HCT116 (cell line): Measurements from ENCODE around the gene PCLO. TPM values are rescaled to one million over a fixed set of nuclear protein-coding genes. Genes with fewer than 3 reads are reported as not detected.

ENCODE experiments used
- ATAC-seq: fragments of 200-7000 bp; cut with Tn5 transposase; 2 replicates; pipeline ENCODE4 v1.9.1; 2020; ENCODE audit warnings: mild to moderate bottlenecking, moderate library complexity
- BruUV-seq: library from RNA; stranded (reverse); fragments of 400-500 nt; replicated peaks from 2 replicates; lab custom pipeline; 2021; lab: Mats Ljungman, UMichigan
- CTCF ChIA-PET: fragments of 300-600 bp; sonication (Branson Sonifier 250); formaldehyde crosslinking; loops from one replicate; lab custom pipeline; 2021; ENCODE audit warnings: antibody characterized with exemption; lab: Charles Lee
- POLR2A ChIA-PET: fragments of 300-600, 350-600 bp; sonication (Branson Sonifier 250); formaldehyde crosslinking; loops from one replicate; lab custom pipeline; 2021; ENCODE audit warnings: antibody characterized with exemption; lab: Charles Lee
- RAD21 ChIA-PET, 2 experiments: fragments of 300-600 bp; sonication (Branson Sonifier 250); formaldehyde crosslinking; loops; one replicate each; lab custom pipeline; 2023; ENCODE audit warnings: low total read pairs in 2 of 2; ENCODE audit not compliant: uncharacterized antibody in 2 of 2, unreplicated experiment in 2 of 2, low non-redundant PET in 1 of 2; lab: Charles Lee
- DNase-seq: peaks from one replicate; pipeline ENCODE4 v3.0.0-alpha.2; 2010; ENCODE audit warnings: low read depth, low spot score
- H2AFZ ChIP-seq: fragments of 200-600 bp; shearing (Covaris generic), sonication (generic); 2 replicates; pipeline ENCODE4 v1.6.1; 2017; ENCODE audit warnings: low read depth, mixed run types, mixed read lengths, antibody characterized with exemption, low read length; ENCODE audit not compliant: poor library complexity, severe bottlenecking
- H3K27ac ChIP-seq: 2 replicates; pipeline ENCODE4 v1.5.1; 2012; ENCODE audit warnings: low read depth, low read length
- H3K27me3 ChIP-seq: fragments of 200-600 bp; sonication (generic); 2 replicates; pipeline ENCODE4 v1.6.1; 2016; ENCODE audit warnings: mixed run types, low read length, mixed read lengths; ENCODE audit not compliant: insufficient read depth
- H3K36me3 ChIP-seq, 2 experiments: fragments of 200-500 bp in 1 of 2; fragments of 200-600 bp in 1 of 2; sonication (Bioruptor generic) in 1 of 2; sonication (generic) in 1 of 2; 2 replicates each; pipeline versions ENCODE4 v1.5.1 to v1.6.1; 2014 to 2016; ENCODE audit warnings: low read length in 2 of 2, inconsistent platforms in 1 of 2, mixed read lengths in 1 of 2, mixed run types in 1 of 2; ENCODE audit not compliant: insufficient read depth in 2 of 2, control insufficient read depth in 1 of 2
- H3K4me1 ChIP-seq, 2 experiments: fragments of 200-600 bp in 1 of 2; sonication (generic) in 1 of 2; 2 replicates each; pipeline versions ENCODE4 v1.5.1 to v1.6.1; 2012 to 2017; ENCODE audit warnings: low read length in 2 of 2, inconsistent platforms in 1 of 2, mild to moderate bottlenecking in 1 of 2, mixed read lengths in 1 of 2, mixed run types in 1 of 2, moderate library complexity in 1 of 2; ENCODE audit not compliant: insufficient read depth in 2 of 2, control insufficient read depth in 1 of 2
- H3K4me2 ChIP-seq: fragments of 200-600 bp; sonication (generic); 2 replicates; pipeline ENCODE4 v1.6.1; 2017; ENCODE audit warnings: mixed run types, low read length, mixed read lengths
- H3K4me3 ChIP-seq, 2 experiments: fragments of 200-600 bp in 1 of 2; sonication (generic) in 1 of 2; replicated peaks in 1 of 2; 2 replicates each; pipeline ENCODE4 v1.5.1; 2011 to 2016; ENCODE audit warnings: low read length in 2 of 2, control low read depth in 1 of 2, low read depth in 1 of 2, mild to moderate bottlenecking in 1 of 2, mixed read lengths in 1 of 2, mixed run types in 1 of 2
- H3K79me2 ChIP-seq: fragments of 200-600 bp; sonication (generic); 2 replicates; pipeline ENCODE4 v1.6.1; 2017; ENCODE audit warnings: mild to moderate bottlenecking, mixed run types, low read length, moderate library complexity, mixed read lengths; ENCODE audit not compliant: insufficient read depth
- H3K9ac ChIP-seq: fragments of 200-600 bp; sonication (generic); 2 replicates; pipeline ENCODE4 v1.6.1; 2016; ENCODE audit warnings: low read length, mixed read lengths
- H3K9me2 ChIP-seq: fragments of 200-600 bp; sonication (generic), shearing (Covaris generic); 2 replicates; pipeline ENCODE4 v1.6.1; 2017; ENCODE audit warnings: mixed run types, mild to moderate bottlenecking, moderate library complexity; ENCODE audit not compliant: insufficient read depth
- H3K9me3 ChIP-seq, 2 experiments: fragments of 200-500 bp in 1 of 2; fragments of 200-600 bp in 1 of 2; sonication (Bioruptor generic) in 1 of 2; sonication (generic) in 1 of 2; 2 replicates each; pipeline ENCODE4 v1.6.1; 2014 to 2017; ENCODE audit warnings: low read length in 2 of 2, mixed read lengths in 2 of 2, inconsistent platforms in 1 of 2, low read depth in 1 of 2, mild to moderate bottlenecking in 1 of 2, mixed run types in 1 of 2, moderate library complexity in 1 of 2; ENCODE audit not compliant: control insufficient read depth in 1 of 2, insufficient read depth in 1 of 2
- H4K20me1 ChIP-seq: fragments of 200-600 bp; sonication (generic), shearing (Covaris generic); 2 replicates; pipeline ENCODE4 v1.6.1; 2017; ENCODE audit warnings: mixed run types, mild to moderate bottlenecking, moderate library complexity; ENCODE audit not compliant: insufficient read depth
- CBX3 ChIP-seq: IDR thresholded peaks from 2 replicates; pipeline ENCODE4 v1.6.1; 2012; ENCODE audit warnings: low read depth
- CEBPB ChIP-seq: IDR thresholded peaks from 2 replicates; pipeline ENCODE4 v1.6.1; 2012; ENCODE audit warnings: low read depth
- EZH2 ChIP-seq: fragments of 200-600 bp; sonication (generic); IDR thresholded peaks from 2 replicates; pipeline ENCODE4 v1.6.1; 2017; ENCODE audit warnings: antibody characterized with exemption, mixed run types
- SP1 ChIP-seq: IDR thresholded peaks from 2 replicates; pipeline ENCODE4 v1.6.1; 2012; ENCODE audit warnings: low read depth
- SRF ChIP-seq: IDR thresholded peaks from 2 replicates; pipeline ENCODE4 v1.6.1; 2012; ENCODE audit warnings: low read depth
- intact Hi-C: fragments of 100-400 bp; cut with micrococcal nuclease; formaldehyde crosslinking; loops from 2 replicates; pipeline ENCODE4 v1.10.0; 2022
- total RNA-seq: library from RNA; stranded (reverse); gene quantifications from one replicate; pipeline ENCODE4 v1.2.1, GENCODE V29; 2021; ENCODE audit not compliant: unreplicated experiment
- TF ChIP-seq, protein P1 (sequence below): IDR thresholded peaks from 2 replicates; pipeline ENCODE4 v1.6.1; 2012
- TF ChIP-seq, protein P2 (sequence below), 3 experiments: fragments of 200-600 bp in 1 of 3; sonication (generic) in 1 of 3; IDR thresholded peaks in 2 of 3; conservative IDR thresholded peaks in 1 of 3; 2 replicates each; pipeline ENCODE4 v1.5.1; 2012 to 2017; ENCODE audit warnings: low read depth in 2 of 3, low read length in 2 of 3, antibody characterized with exemption in 1 of 3, borderline replicate concordance in 1 of 3, control low read depth in 1 of 3, mild to moderate bottlenecking in 1 of 3, mixed read lengths in 1 of 3, mixed run types in 1 of 3, moderate library complexity in 1 of 3; ENCODE audit not compliant: insufficient read depth in 1 of 3
- TF ChIP-seq, protein P3 (sequence below): IDR thresholded peaks from 2 replicates; pipeline ENCODE4 v1.6.1; 2011; ENCODE audit warnings: mild to moderate bottlenecking, low read length, moderate library complexity; ENCODE audit not compliant: insufficient replicate concordance; ENCODE audit errors: extremely low read depth

The PCLO gene
- total RNA-seq, 1 experiment from 2014 or later, result 2.4 TPM

DNA sequence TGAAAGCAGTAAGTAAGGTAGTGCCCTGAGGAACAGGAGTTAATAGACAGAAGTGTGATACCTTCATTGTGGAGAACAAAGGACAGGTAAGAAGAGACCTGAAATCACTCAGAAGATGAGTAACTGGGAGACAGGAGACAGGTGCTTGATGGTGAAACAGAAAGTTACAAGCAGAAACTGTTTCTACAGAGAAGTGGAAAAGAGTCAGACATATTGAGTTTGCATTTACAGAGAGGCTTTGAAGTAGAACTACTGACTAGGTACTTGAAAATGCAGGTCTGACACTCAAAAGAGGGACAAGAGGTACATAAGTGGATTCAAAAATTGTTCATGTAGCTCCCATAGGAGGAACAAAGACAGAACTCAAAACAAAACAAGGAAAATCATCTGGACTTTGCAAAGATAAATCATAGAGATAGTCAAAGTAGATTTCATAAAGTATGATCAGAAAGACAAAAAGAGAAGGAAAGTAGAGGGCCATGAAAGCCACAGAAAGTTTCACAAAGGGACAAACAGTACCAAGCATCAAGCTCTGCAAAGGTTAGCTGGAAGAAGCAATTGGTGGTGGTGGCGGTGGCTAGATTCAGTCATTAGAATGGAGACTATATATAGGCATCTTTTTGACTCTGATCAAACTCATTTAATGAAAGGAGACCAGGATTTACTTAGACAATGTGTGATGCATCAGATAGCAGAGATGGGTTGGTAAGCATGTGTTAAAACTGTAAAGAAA, 198.4 kb downstream of the PCLO start:
- no peaks in the 10 kb centered on the region for H3K4me1 ChIP-seq
- H3K9ac ChIP-seq, result no peak overlapping the region
- intact Hi-C loops, result no loop called here
- H4K20me1 ChIP-seq, result no peaks in the 10 kb centered on the region
- no peak overlapping the region for H2AFZ ChIP-seq
- H3K36me3 ChIP-seq, result no peaks in the 10 kb centered on the region
- H3K9me3 ChIP-seq, result no peaks in the 10 kb centered on the region
- no peaks in the 10 kb centered on the region for H3K79me2 ChIP-seq
- no peak for DNase-seq
- TF ChIP-seq SP1, result no peak
- TF ChIP-seq, protein P1, sequence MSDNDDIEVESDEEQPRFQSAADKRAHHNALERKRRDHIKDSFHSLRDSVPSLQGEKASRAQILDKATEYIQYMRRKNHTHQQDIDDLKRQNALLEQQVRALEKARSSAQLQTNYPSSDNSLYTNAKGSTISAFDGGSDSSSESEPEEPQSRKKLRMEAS, result no peak
- TF ChIP-seq CBX3, result no peak
- TF ChIP-seq, protein P2, sequence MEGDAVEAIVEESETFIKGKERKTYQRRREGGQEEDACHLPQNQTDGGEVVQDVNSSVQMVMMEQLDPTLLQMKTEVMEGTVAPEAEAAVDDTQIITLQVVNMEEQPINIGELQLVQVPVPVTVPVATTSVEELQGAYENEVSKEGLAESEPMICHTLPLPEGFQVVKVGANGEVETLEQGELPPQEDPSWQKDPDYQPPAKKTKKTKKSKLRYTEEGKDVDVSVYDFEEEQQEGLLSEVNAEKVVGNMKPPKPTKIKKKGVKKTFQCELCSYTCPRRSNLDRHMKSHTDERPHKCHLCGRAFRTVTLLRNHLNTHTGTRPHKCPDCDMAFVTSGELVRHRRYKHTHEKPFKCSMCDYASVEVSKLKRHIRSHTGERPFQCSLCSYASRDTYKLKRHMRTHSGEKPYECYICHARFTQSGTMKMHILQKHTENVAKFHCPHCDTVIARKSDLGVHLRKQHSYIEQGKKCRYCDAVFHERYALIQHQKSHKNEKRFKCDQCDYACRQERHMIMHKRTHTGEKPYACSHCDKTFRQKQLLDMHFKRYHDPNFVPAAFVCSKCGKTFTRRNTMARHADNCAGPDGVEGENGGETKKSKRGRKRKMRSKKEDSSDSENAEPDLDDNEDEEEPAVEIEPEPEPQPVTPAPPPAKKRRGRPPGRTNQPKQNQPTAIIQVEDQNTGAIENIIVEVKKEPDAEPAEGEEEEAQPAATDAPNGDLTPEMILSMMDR (IDR thresholded peaks at IDR 0.05 in 2 of 3, conservative IDR thresholded peaks at IDR 0.05 in 1 of 3; ENCODE audit: borderline replicate concordance in 1 of 3, insufficient read depth in 1 of 3, low read depth in 2 of 3, low read length in 2 of 3), result no peak
- TF ChIP-seq CEBPB, result no peak
- no peak for TF ChIP-seq SRF
- no peak for TF ChIP-seq EZH2
- TF ChIP-seq, protein P3, sequence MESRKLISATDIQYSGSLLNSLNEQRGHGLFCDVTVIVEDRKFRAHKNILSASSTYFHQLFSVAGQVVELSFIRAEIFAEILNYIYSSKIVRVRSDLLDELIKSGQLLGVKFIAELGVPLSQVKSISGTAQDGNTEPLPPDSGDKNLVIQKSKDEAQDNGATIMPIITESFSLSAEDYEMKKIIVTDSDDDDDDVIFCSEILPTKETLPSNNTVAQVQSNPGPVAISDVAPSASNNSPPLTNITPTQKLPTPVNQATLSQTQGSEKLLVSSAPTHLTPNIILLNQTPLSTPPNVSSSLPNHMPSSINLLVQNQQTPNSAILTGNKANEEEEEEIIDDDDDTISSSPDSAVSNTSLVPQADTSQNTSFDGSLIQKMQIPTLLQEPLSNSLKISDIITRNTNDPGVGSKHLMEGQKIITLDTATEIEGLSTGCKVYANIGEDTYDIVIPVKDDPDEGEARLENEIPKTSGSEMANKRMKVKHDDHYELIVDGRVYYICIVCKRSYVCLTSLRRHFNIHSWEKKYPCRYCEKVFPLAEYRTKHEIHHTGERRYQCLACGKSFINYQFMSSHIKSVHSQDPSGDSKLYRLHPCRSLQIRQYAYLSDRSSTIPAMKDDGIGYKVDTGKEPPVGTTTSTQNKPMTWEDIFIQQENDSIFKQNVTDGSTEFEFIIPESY, result no peak
- no peak overlapping the region for H3K27ac ChIP-seq
- CTCF ChIA-PET, result no interaction called here
- H3K9me2 ChIP-seq, result no peaks in the 10 kb centered on the region
- no peak overlapping the region for H3K4me3 ChIP-seq
- no peak overlapping the region for H3K4me2 ChIP-seq
- no peaks in the 10 kb centered on the region for H3K27me3 ChIP-seq
- POLR2A ChIA-PET, result no interaction called here
- no TSS peak for BruUV-seq
- RAD21 ChIA-PET, result no interaction called here
- ATAC-seq, result no peak
